HUES6 (cell line): Measurements from ENCODE around the gene TBC1D22B.
"Not testable (repeated sequence)": the region's sequence is repeated elsewhere in the genome, so short reads cannot be mapped to it uniquely, and the experiment has no call there.

Source experiments
- H3K27ac ChIP-seq: 2 replicates; pipeline ENCODE4 v1.7.0; 2013; ENCODE audit warnings: low read depth, mild to moderate bottlenecking, low read length, inconsistent platforms
- H3K27me3 ChIP-seq: 2 replicates; pipeline ENCODE4 v1.6.1; 2013; ENCODE audit warnings: low read length; ENCODE audit not compliant: control insufficient read depth, insufficient read depth
- H3K36me3 ChIP-seq: 2 replicates; pipeline ENCODE4 v1.6.1; 2013; ENCODE audit warnings: low read length; ENCODE audit not compliant: control insufficient read depth, insufficient read depth
- H3K4me1 ChIP-seq: 2 replicates; pipeline ENCODE4 v1.6.1; 2013; ENCODE audit warnings: low read length; ENCODE audit not compliant: control insufficient read depth, insufficient read depth
- H3K4me3 ChIP-seq: 2 replicates; pipeline ENCODE4 v1.5.1; 2013; ENCODE audit warnings: low read depth, low read length
- H3K9ac ChIP-seq: one replicate; pipeline ENCODE4 v1.6.1; 2013; ENCODE audit warnings: mild to moderate bottlenecking, low read length
- H3K9me3 ChIP-seq: 2 replicates; pipeline ENCODE4 v1.6.1; 2013; ENCODE audit warnings: low read depth, low read length; ENCODE audit not compliant: control insufficient read depth, insufficient read depth

TBC1D22B gene

GRCh38 chr6:37305841-37306425, 48.4 kb downstream of the TBC1D22B start:
- Histone ChIP-seq H3K4me3 (no peak overlapping the region), H3K36me3 (peaks cover 28% of the 10 kb centered on the region), H3K27me3 (no peaks in the 10 kb centered on the region), H3K27ac (no peak overlapping the region), H3K4me1 (no peaks in the 10 kb centered on the region), H3K9ac (no peak overlapping the region), H3K9me3 (no peaks in the 10 kb centered on the region)

- no peaks in the 10 kb centered on the region for H3K9me3 ChIP-seq
- peaks cover 23% of the 10 kb centered on the region for H3K36me3 ChIP-seq
- H3K4me3 ChIP-seq, result no peak overlapping the region
- no peak overlapping the region for H3K9ac ChIP-seq
- no peaks in the 10 kb centered on the region for H3K27me3 ChIP-seq
- H3K4me1 ChIP-seq, result no peaks in the 10 kb centered on the region
- no peak overlapping the region for H3K27ac ChIP-seq
Measured at GRCh38 chr6:37306624-37307222, 49.2 kb downstream of the TBC1D22B start.

GRCh38 chr6:37307484-37307883, 49.9 kb downstream of the TBC1D22B start:
- H3K27ac ChIP-seq, H3K27me3 ChIP-seq, H3K4me3 ChIP-seq, H3K9ac ChIP-seq, H3K9me3 ChIP-seq, H3K4me1 ChIP-seq: not testable (repeated sequence)
- H3K36me3 ChIP-seq, result peaks cover 18% of the 10 kb centered on the region

- Histone ChIP-seq H3K27me3 (no peaks in the 10 kb centered on the region), H3K4me1 (no peaks in the 10 kb centered on the region), H3K36me3 (peaks cover 20% of the 10 kb centered on the region), H3K27ac (no peak overlapping the region), H3K9ac (no peak overlapping the region), H3K9me3 (no peaks in the 10 kb centered on the region), H3K4me3 (no peak overlapping the region)
Measured at GRCh38 chr6:37308069-37308815, 50.7 kb downstream of the TBC1D22B start.

DNA sequence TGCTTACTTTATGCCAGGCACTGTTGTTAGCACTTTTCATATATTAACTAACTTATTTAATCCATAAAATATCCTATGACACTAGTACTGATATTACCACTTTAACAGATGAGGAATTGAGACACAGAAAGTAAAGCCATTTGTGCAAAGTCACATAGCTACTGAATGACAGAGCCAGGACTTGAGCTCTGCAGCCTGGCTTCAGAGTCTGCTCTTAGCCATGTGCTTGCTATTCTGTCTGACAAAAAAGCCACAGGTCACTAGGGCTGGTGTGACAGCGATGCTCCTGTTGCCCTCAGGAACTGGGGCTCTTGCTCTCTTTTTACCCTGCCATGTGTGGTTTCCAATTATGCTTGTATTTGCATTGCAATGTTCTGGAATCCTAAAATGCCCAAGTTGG, 51.5 kb downstream of the TBC1D22B start:
- H3K27me3 ChIP-seq, result no peaks in the 10 kb centered on the region
- H3K9ac ChIP-seq, result no peak overlapping the region
- H3K4me1 ChIP-seq, result no peaks in the 10 kb centered on the region
- no peaks in the 10 kb centered on the region for H3K9me3 ChIP-seq
- no peak overlapping the region for H3K27ac ChIP-seq
- no peak overlapping the region for H3K4me3 ChIP-seq
- peaks cover 27% of the 10 kb centered on the region for H3K36me3 ChIP-seq

- Histone ChIP-seq H3K9me3 (no peaks in the 10 kb centered on the region), H3K9ac (no peak overlapping the region), H3K4me3 (no peak overlapping the region), H3K36me3 (peaks cover 31% of the 10 kb centered on the region), H3K27me3 (no peaks in the 10 kb centered on the region), H3K27ac (no peak overlapping the region), H3K4me1 (no peaks in the 10 kb centered on the region)
Measured at GRCh38 chr6:37309692-37310091, 52.1 kb downstream of the TBC1D22B start.

- Histone ChIP-seq H3K4me3 (no peak overlapping the region), H3K4me1 (no peaks in the 10 kb centered on the region), H3K27ac (no peak overlapping the region), H3K27me3 (no peaks in the 10 kb centered on the region), H3K36me3 (peaks cover 37% of the 10 kb centered on the region), H3K9me3 (no peaks in the 10 kb centered on the region), H3K9ac (no peak overlapping the region)
Measured at GRCh38 chr6:37310966-37311365, 53.4 kb downstream of the TBC1D22B start.

DNA sequence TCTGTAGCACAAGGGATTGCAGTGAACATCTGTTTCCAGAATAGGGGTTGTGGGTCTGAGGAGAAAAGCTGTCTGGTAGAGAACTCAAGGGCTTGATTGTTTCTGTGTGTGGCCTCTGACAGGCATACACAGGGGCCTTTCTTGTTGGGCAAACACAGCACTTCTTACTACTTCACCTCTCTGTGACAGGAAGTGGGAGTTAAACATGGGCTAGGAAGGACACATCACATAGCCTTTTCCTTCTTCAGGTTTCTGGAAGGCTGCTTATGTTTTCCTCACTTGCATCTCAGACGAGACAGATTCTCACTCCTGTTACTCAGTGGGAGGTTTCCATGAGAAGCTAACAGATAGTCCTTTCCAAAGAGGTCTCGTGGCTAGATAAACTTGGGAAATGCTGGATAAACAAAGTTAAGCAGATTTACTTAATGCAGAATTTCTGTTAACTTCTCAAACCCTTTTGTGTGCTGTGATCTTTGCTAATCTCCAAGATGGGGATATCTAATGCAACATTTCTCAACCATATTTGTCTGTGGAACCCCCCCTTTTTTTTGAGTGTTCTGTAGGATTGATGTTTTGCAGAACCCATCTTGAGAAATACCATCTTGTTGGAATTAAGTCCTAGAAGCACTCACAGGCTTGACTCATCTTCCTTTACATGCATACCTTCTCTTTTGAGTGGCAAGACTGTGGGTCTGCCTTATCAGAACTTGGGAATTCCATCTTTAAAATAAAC, 54.3 kb downstream of the TBC1D22B start:
- no peak overlapping the region for H3K27ac ChIP-seq
- no peak overlapping the region for H3K4me3 ChIP-seq
- peaks cover 42% of the 10 kb centered on the region for H3K36me3 ChIP-seq
- no peaks in the 10 kb centered on the region for H3K9me3 ChIP-seq
- no peaks in the 10 kb centered on the region for H3K4me1 ChIP-seq
- no peaks in the 10 kb centered on the region for H3K27me3 ChIP-seq
- H3K9ac ChIP-seq, result no peak overlapping the region

- Histone ChIP-seq H3K9ac (no peak overlapping the region), H3K27ac (no peak overlapping the region), H3K36me3 (peaks cover 62% of the 10 kb centered on the region), H3K4me1 (no peaks in the 10 kb centered on the region), H3K4me3 (no peak overlapping the region), H3K9me3 (no peaks in the 10 kb centered on the region), H3K27me3 (no peaks in the 10 kb centered on the region)
Measured at GRCh38 chr6:37313723-37314486, 56.3 kb downstream of the TBC1D22B start.

DNA sequence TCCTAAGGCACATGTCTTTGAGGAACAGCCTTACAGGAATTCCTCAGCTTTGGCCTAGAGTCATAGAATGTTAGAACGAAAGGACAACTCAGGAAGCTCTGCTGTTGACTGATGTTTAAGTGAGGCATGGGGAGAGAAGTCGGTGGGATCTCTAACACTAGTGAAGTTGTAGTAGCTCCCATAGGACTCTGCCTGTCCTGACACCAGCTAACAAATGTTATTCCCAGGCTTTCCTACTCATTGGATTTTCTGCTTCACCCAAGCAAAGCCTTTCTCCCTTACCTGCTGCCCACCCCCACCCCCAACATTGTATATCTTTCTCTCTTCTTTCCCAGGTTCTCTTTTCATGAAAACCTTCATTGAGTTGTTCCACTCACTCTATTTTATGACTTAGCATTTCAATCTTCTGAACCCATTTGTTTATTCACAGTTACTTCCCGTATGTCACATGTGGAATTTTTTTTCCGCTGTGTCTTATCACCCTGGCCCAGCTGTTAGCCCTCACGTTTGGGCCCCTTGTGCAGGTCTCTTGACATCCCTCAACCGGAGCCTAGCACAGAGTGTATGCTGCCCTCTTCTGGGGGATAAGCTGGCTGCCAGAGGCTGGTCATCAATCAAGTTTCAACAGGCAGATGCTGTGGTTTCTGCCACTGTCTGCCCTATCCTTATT, 57.0 kb downstream of the TBC1D22B start:
- no peak overlapping the region for H3K4me3 ChIP-seq
- H3K27me3 ChIP-seq, result no peaks in the 10 kb centered on the region
- peaks cover 68% of the 10 kb centered on the region for H3K36me3 ChIP-seq
- H3K9me3 ChIP-seq, result no peaks in the 10 kb centered on the region
- no peak overlapping the region for H3K9ac ChIP-seq
- no peak overlapping the region for H3K27ac ChIP-seq
- H3K4me1 ChIP-seq, result no peaks in the 10 kb centered on the region
